ENCODE data around the gene UBR4. TPM values are rescaled to one million over a fixed set of nuclear protein-coding genes. Genes with fewer than 3 reads are reported as not detected.

UBR4 gene
- polyA plus RNA-seq, 4 donors = 111 to 132 (median 118) TPM

- no peak for DNase-seq (ENCODE audit: low read depth in 4 of 4, low spot score in 3 of 4)
Observed at GRCh38 chr1:19042675-19043578, 167.1 kb downstream of the UBR4 start.

- no peak for DNase-seq (ENCODE audit: low read depth in 4 of 4, low spot score in 3 of 4)
Observed at GRCh38 chr1:19040010-19040680, 169.9 kb downstream of the UBR4 start.

- DNase-seq (ENCODE audit: low read depth in 4 of 4, low spot score in 3 of 4) = no peak
Observed at GRCh38 chr1:19038732-19039131, 171.3 kb downstream of the UBR4 start.

- DNase-seq (ENCODE audit: low read depth in 4 of 4, low spot score in 3 of 4) = no peak
Observed at GRCh38 chr1:19038096-19038495, 172.0 kb downstream of the UBR4 start.

- no peak for DNase-seq (ENCODE audit: low read depth in 4 of 4, low spot score in 3 of 4)
Observed at GRCh38 chr1:19037659-19038058, 172.4 kb downstream of the UBR4 start.

- no peak for DNase-seq (ENCODE audit: low read depth in 4 of 4, low spot score in 3 of 4)
Observed at GRCh38 chr1:19036813-19037605, 173.1 kb downstream of the UBR4 start.

GRCh38 chr1:19036041-19036812 is 173.8 kb downstream of the UBR4 start:
- DNase-seq (ENCODE audit: low read depth in 4 of 4, low spot score in 3 of 4) = no peak

- DNase-seq (ENCODE audit: low read depth in 4 of 4, low spot score in 3 of 4) = no peak
Observed at GRCh38 chr1:19035377-19036040, 174.6 kb downstream of the UBR4 start.

- no peak for DNase-seq (ENCODE audit: low read depth in 4 of 4, low spot score in 3 of 4)
Observed at GRCh38 chr1:19034721-19035120, 175.3 kb downstream of the UBR4 start.

- no peak for DNase-seq (ENCODE audit: low read depth in 4 of 4, low spot score in 3 of 4)
Observed at GRCh38 chr1:19033926-19034680, 176.0 kb downstream of the UBR4 start.

- no peak for DNase-seq (ENCODE audit: low read depth in 4 of 4, low spot score in 3 of 4)
Observed at GRCh38 chr1:19033515-19033839, 176.6 kb downstream of the UBR4 start.

- DNase-seq (ENCODE audit: low read depth in 4 of 4, low spot score in 3 of 4) = no peak
Observed at GRCh38 chr1:19032701-19033514, 177.2 kb downstream of the UBR4 start.

GRCh38 chr1:19032413-19032695 is 177.7 kb downstream of the UBR4 start:
- DNase-seq (ENCODE audit: low read depth in 4 of 4, low spot score in 3 of 4) = no peak

GRCh38 chr1:19029191-19030085 is 180.6 kb downstream of the UBR4 start:
- DNase-seq (ENCODE audit: low read depth in 4 of 4, low spot score in 3 of 4) = no peak

GRCh38 chr1:19028546-19029129 is 181.4 kb downstream of the UBR4 start:
- no peak for DNase-seq (ENCODE audit: low read depth in 4 of 4, low spot score in 3 of 4)

- no peak for DNase-seq (ENCODE audit: low read depth in 4 of 4, low spot score in 3 of 4)
Observed at GRCh38 chr1:19028110-19028509, 182.0 kb downstream of the UBR4 start.
